Activated naive CD8-positive, alpha-beta T cell treated with anti-CD3 and anti-CD28 coated beads, Interleukin-2, amount 10 ng/mL, durations not matched to agents 7 days and 5 days (primary cell): ENCODE measurements around the gene BCL11B. TPM values are rescaled to one million over a fixed set of nuclear protein-coding genes. Genes with fewer than 3 reads are reported as not detected.

Experiments
- ATAC-seq: fragments of 150-1000 bp; cut with Tn5 transposase; one replicate; pipeline ENCODE4 v1.10.0; 2021; ENCODE audit warnings: low read depth, moderate library complexity
- POLR2A ChIA-PET: fragments of 350-600 bp; sonication (Branson Sonifier 250); formaldehyde crosslinking; loops from one replicate; lab custom pipeline; 2021; ENCODE audit warnings: antibody characterized with exemption; lab: Charles Lee
- DNase-seq: peaks from one replicate; pipeline ENCODE4 v3.0.0; 2021
- H3K27ac Mint-ChIP-seq: one replicate; pipeline ENCODE4 v1.8.0; 2022; ENCODE audit warnings: mild to moderate bottlenecking, mixed read lengths
- H3K27me3 Mint-ChIP-seq: one replicate; pipeline ENCODE4 v1.8.0; 2022; ENCODE audit warnings: mild to moderate bottlenecking, moderate library complexity, mixed read lengths
- H3K36me3 Mint-ChIP-seq: one replicate; pipeline ENCODE4 v1.8.0; 2021; ENCODE audit warnings: mild to moderate bottlenecking, mixed read lengths
- H3K4me1 Mint-ChIP-seq: one replicate; pipeline ENCODE4 v1.8.0; 2021; ENCODE audit warnings: mixed read lengths
- H3K4me3 Mint-ChIP-seq: one replicate; pipeline ENCODE4 v1.8.0; 2022; ENCODE audit warnings: mild to moderate bottlenecking, moderate library complexity, mixed read lengths
- H3K9me3 Mint-ChIP-seq: one replicate; pipeline ENCODE4 v1.8.0; 2021; ENCODE audit warnings: mixed read lengths
- total RNA-seq, 2 experiments: library from RNA; stranded (reverse); gene quantifications; one replicate each; pipeline ENCODE4 v1.2.3, GENCODE V29; 2021

The BCL11B gene
- total RNA-seq, 2 experiments from 2014 or later, result 99.5 to 104 TPM

DNA sequence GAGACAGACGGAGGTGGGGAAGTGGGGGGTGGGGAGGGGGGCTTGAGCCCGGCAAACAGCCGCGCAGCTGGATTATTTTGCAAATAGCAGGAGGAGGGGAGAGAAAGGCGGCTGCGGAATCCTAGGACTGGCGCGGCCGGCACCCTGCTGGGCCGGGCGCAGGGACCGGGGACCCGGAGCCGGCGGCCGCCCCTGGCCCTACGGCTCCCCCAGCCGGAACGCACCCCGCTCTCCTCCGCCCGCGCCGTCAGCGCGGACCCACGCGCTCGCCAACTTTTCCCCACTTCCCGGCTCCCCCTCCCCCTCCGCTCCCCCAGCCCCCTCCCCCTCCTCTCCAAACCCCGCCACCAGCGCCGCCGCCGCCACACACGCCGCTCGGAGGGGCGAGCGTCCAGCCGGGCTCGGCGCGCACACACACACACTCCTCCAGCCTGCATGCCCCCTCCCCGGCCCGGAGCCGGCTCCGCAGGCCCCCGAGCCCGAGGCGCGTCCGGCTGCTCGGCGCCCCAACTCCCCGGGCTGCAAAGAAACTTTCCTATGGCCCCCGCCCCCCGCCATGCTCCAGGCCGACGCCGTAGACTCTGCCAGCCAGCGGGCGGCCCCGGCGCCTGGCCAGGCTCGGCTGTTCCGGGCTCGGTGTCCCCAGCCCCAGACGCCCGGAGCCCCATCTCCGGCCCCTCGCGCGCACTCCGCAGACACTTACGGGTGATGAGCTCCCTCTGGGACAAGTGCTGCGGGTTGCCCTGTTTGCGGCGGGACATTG is 1.4 kb downstream of the BCL11B start:
- peaks cover 9% of the 10 kb centered on the region for H3K27me3 Mint-ChIP-seq

DNA sequence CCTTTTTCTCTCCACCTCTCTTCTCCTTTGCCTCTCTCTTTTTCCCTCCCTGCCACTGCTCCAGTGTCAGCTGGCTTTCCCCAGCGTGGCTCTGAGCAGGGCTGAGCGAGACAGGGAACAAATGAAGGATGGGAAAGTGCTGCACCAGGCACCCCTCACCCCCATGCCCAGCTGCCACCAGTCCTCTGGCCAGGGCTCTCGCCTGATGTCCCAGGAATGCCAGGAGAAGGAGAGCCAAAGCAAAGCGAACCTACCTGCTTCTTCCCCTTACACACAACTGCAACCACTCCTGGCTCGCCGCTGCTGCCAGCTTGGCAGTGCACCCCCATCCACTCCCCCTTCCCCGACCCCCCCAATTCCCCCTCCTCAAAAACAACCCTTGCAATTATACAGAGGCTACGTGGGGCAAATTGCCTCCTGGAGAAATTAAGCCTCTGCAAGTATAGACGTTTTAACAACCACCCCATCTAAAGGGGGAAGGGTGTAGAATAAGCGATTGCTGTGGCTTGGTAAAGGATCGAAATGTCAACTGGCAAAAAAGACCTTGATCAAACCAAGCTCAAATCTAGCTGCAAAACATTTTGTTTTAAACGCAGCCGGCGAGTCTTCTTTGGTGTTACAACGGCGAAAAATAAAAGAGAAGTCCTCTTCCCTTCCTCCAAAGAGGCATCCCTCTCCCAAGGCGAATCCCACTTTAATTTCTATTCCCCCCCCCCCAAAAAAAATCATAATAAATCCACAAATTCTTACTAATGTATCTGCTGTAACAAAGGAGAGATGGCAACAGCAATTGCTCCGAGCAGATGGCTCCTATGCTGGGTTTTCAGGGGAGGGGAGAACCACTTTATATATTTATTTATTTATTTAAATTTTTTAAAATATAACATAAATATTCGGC is 2.9 kb downstream of the BCL11B start:
- Mint-ChIP-seq H3K36me3 (peaks cover 36% of the 10 kb centered on the region), H3K4me3 (peak overlapping the region; percentile 98), H3K27ac (peak overlapping the region; percentile 99), H3K27me3 (no peaks in the 10 kb centered on the region), H3K9me3 (no peaks in the 10 kb centered on the region), H3K4me1 (peaks cover 38% of the 10 kb centered on the region)
- POLR2A ChIA-PET, result interaction anchor here (0.6 to 16.1 kb wide), 23 partner anchors 8 to 1813 kb away, joined by 3 to 796 read pairs (median 7); partner anchors contain the start of gene CCDC85C
- ATAC-seq, result no peak
- peak; percentile 55 for DNase-seq

More for the DNA sequence above, 1.4 kb downstream of the BCL11B start:
- H3K4me1 Mint-ChIP-seq, result peaks cover 31% of the 10 kb centered on the region
- POLR2A ChIA-PET, result interaction anchor here (0.6 to 16.1 kb wide), 15 partner anchors 9 to 1293 kb away, joined by 3 to 796 read pairs (median 9); no protein-coding TSS in a partner anchor
- peak overlapping the region; percentile 99 for H3K27ac Mint-ChIP-seq
- H3K36me3 Mint-ChIP-seq, result peaks cover 29% of the 10 kb centered on the region
- peak; percentile 75 for DNase-seq
- peak overlapping the region; percentile 98 for H3K4me3 Mint-ChIP-seq
- ATAC-seq, result no peak
- H3K9me3 Mint-ChIP-seq, result no peaks in the 10 kb centered on the region

DNA sequence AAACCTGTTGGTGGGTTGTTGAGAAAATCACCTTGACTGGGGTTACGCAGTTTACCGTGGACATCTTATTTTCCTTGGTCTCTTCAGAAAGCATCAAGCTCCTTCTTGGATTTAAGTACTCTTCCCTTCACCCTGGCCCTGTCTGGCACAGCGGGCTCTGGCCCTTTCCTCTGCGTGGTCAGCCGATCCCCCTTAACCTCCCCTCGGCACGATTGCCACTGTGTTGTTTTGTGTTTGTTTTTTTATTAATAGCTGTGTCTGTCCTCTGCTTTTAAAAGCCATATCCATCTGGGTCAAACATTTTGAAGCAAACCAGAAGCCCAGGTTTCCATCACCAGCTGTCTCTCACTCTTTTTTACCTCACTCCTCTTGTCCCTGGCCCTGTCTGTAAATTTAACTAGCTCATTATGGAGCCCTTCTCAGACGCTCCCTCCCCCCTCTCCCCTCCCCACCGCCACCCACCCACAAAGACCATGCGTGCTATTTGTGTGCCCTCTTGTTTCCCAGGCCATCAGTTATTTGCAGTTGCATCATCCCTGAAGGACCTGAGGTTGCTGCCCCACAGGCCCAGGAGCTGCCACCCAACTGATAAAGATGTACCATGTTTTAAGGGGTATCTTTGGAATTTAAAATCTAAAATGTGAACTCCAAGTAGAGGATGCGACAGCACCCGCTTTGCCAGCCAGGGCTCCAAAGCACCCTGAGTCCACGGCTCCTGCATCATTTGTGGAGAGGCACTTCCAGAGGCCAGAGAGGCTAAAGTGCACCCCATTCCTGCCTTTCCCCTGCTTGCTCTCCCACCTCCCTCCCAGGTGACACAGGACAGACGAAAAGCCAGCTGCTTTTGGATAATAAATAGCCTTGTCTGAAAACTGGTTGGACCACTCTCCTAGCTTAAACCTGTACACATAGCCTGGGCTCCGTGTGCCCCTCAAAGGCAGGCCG is 3.9 kb downstream of the BCL11B start:
- no peaks in the 10 kb centered on the region for H3K27me3 Mint-ChIP-seq
- no peaks in the 10 kb centered on the region for H3K9me3 Mint-ChIP-seq
- peak; percentile 50 for DNase-seq
- peak overlapping the region; percentile 98 for H3K4me3 Mint-ChIP-seq
- H3K36me3 Mint-ChIP-seq, result peaks cover 40% of the 10 kb centered on the region
- H3K27ac Mint-ChIP-seq, result peak overlapping the region; percentile 99
- POLR2A ChIA-PET, result interaction anchor here (0.6 to 16.1 kb wide), 21 partner anchors 10 to 1541 kb away, joined by 3 to 796 read pairs (median 7); no protein-coding TSS in a partner anchor
- peaks cover 46% of the 10 kb centered on the region for H3K4me1 Mint-ChIP-seq
- no peak for ATAC-seq

DNA sequence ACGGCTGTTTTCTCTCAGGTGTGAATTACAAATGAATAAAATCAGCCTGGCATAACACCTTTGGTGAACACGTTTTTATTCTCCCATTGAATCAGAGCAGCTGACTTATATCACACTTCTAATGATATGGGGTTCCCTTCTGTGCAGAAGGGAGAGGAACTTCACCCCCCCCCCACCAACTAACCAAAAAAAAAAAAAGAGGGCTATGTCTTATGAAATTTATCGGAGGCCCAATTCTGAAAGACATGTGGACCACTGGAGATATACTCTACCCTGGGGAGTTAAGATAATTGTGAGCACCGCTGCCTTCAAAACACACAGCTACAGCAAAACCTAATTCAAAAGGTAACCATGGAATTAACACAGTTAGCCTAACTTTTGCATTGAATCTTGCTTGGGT is 4.6 kb downstream of the BCL11B start:
- DNase-seq (no peak), ATAC-seq (no peak)
- H3K27ac Mint-ChIP-seq, result peak overlapping the region; percentile 99
- peaks cover 48% of the 10 kb centered on the region for H3K4me1 Mint-ChIP-seq
- peaks cover 45% of the 10 kb centered on the region for H3K36me3 Mint-ChIP-seq
- POLR2A ChIA-PET, result interaction anchor here (0.6 to 16.1 kb wide), 19 partner anchors 10 to 1804 kb away, joined by 3 to 796 read pairs (median 7); no protein-coding TSS in a partner anchor
- no peaks in the 10 kb centered on the region for H3K27me3 Mint-ChIP-seq
- H3K4me3 Mint-ChIP-seq, result peak overlapping the region; percentile 98
- no peaks in the 10 kb centered on the region for H3K9me3 Mint-ChIP-seq

DNA sequence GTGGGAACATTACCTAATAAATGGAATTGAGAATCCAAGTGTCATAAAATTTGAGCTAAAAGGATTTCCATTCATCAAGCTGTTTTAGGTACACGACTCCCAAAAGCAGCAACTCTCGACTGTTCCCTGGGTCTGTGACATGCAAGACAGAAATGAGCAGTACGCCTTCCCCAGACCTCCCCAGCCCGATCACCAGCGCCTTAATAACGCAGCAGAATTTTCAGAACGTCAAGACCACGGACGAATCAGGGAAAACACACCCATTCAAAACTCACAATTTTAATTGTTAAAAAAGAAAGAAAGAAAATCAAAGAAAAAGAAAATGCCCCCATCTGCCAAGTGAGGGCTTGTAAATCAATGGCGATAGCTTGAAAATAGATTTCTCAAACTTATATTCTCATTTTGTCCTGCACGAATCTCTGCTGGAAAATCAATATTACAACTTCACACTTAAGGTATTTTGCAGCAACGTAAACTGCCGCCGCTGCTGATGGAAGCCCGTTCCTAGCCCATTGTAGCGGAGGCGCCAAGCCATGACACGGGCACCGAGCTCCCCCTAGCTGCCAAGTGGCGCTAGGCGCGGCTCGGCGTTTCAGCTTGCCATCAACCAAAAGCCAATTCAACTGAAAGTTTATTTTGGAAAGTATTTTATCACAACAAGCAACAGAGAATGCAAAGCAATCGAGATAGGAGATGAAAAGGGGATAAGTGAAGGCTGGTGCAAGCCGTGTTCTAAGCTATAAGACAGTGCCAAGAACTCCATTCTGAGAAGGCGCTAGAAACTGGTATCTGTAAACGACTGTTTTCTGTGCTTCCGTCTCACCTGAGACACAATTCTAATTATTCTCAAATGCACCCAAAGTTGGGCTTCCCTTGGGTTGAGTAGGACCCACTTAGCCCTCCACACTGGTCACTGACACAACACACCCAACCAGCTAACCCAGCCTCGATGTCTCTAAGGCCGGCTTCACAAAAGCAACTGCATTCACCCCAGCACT is 5.5 kb downstream of the BCL11B start:
- peaks cover 56% of the 10 kb centered on the region for H3K4me1 Mint-ChIP-seq
- no peaks in the 10 kb centered on the region for H3K27me3 Mint-ChIP-seq
- peak overlapping the region; percentile 98 for H3K4me3 Mint-ChIP-seq
- peak overlapping the region; percentile 99 for H3K27ac Mint-ChIP-seq
- POLR2A ChIA-PET, result interaction anchor here (0.6 to 16.1 kb wide), 16 partner anchors 9 to 1803 kb away, joined by 3 to 796 read pairs (median 8); no protein-coding TSS in a partner anchor
- H3K36me3 Mint-ChIP-seq, result peaks cover 48% of the 10 kb centered on the region
- ATAC-seq, result peak; percentile 20
- no peaks in the 10 kb centered on the region for H3K9me3 Mint-ChIP-seq
- peak; percentile 90 for DNase-seq

DNA sequence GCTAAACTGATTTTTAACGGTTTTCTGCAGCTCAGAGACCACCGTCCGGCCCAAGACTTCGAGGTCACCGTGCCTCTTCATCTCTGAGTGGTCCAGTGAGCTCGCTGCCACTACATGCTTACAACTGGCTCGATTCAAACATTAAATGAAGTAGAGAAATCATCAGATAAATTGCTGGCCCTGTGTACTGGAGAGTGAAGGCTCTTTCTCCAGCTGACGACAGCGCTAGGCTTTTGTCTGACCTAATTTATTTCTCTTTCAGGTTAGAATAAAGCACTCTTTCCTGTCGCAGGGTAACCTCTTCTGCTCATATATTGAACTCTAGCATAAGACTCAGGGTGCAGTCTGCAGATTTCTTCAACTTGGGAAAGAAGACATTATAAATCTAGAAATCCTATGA is 6.4 kb downstream of the BCL11B start:
- H3K27ac Mint-ChIP-seq, result peak overlapping the region; percentile 99
- H3K4me1 Mint-ChIP-seq, result peaks cover 63% of the 10 kb centered on the region
- POLR2A ChIA-PET, result interaction anchor here (1.0 to 16.1 kb wide), 16 partner anchors 8 to 1557 kb away, joined by 3 to 796 read pairs (median 8); no protein-coding TSS in a partner anchor
- H3K9me3 Mint-ChIP-seq, result no peaks in the 10 kb centered on the region
- DNase-seq, result peak; percentile 32
- peaks cover 52% of the 10 kb centered on the region for H3K36me3 Mint-ChIP-seq
- no peak for ATAC-seq
- no peaks in the 10 kb centered on the region for H3K27me3 Mint-ChIP-seq
- peak overlapping the region; percentile 98 for H3K4me3 Mint-ChIP-seq

DNA sequence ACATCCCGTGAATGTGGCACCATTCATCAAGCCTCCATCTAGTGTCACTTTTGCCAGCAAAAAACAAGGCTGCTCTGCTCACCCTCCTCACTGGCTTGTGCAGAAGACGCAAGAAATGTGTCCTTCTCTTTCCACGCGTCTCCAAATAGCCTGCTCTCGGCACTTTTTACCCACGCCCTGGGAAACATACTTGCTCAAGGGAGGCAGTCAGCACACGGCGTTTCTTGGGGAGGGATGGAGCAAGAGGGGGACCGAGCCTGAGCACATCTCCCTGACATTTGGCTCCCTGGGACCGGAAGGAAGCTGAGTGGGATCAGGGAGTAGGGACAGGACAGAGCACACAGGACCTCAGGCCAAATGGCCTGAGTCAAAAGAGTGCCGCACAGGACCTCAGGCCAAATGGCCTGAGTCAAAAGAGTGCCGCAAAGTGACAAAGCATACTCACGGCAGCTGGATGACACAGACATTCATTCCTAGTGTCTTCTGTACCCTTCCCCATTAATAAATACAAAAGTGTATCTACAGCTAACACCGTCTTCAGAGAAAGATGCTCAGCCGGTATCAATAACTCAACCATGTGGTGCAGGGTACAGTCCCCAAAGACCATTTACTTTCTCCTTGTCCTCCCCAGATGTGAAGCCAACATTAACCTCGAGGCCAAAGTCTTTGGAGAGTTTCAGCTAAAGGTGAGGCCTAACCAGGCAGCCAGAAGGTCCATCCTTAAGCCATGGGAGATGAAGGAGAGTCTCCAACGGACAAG is 7.1 kb downstream of the BCL11B start:
- H3K4me3 Mint-ChIP-seq, result peak overlapping the region; percentile 98
- H3K36me3 Mint-ChIP-seq, result peaks cover 48% of the 10 kb centered on the region
- POLR2A ChIA-PET, result interaction anchor here (1.0 to 16.1 kb wide), 16 partner anchors 8 to 1557 kb away, joined by 3 to 796 read pairs (median 6); no protein-coding TSS in a partner anchor
- no peaks in the 10 kb centered on the region for H3K27me3 Mint-ChIP-seq
- peaks cover 68% of the 10 kb centered on the region for H3K4me1 Mint-ChIP-seq
- peak overlapping the region; percentile 99 for H3K27ac Mint-ChIP-seq
- ATAC-seq, result no peak
- DNase-seq, result peak; percentile 45
- H3K9me3 Mint-ChIP-seq, result no peaks in the 10 kb centered on the region

DNA sequence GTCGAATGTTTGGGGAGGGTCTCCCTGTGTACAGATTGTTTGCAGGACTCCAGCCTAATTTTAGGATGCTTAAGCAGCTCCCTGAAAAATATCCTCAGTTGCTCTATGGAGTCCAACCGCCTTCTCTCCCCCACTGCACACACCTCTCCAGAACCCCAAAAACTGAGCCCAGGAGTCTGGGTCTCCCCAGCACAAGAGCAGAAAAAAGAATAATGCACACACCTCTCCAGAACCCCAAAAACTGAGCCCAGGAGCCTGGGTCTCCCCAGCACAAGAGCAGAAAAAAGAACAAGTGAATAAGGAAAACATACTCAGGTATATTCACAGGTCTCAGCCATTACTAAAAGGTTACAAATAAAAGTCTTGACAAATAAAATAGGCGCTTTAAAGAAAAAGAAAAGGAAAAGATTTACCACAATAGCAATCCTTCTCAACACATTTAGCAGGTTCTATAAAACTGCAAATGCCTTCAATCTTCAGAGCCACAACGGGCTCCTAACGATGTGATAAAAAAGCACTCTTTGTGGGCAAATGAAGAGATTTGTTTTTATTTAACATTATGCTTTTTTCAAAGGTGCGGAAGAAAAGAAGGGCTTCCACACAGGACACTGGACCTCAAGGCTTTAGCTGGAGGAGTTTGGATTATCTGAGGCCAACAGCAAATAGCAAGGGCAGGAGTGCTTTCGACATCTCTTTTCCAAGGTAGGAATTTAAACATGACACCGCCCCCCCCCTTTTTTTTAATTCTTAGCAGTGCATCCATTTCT is 8.2 kb downstream of the BCL11B start:
- Mint-ChIP-seq H3K27ac (peak overlapping the region; percentile 99), H3K36me3 (peaks cover 46% of the 10 kb centered on the region), H3K27me3 (no peaks in the 10 kb centered on the region), H3K4me3 (peak overlapping the region; percentile 98), H3K9me3 (no peaks in the 10 kb centered on the region), H3K4me1 (peaks cover 75% of the 10 kb centered on the region)
- DNase-seq (no peak), ATAC-seq (no peak)
- POLR2A ChIA-PET, result interaction anchor here (1.0 to 16.1 kb wide), 5 partner anchors 9 to 1075 kb away, joined by 4 to 796 read pairs (median 13); partner anchors contain the start of gene BCL11B

DNA sequence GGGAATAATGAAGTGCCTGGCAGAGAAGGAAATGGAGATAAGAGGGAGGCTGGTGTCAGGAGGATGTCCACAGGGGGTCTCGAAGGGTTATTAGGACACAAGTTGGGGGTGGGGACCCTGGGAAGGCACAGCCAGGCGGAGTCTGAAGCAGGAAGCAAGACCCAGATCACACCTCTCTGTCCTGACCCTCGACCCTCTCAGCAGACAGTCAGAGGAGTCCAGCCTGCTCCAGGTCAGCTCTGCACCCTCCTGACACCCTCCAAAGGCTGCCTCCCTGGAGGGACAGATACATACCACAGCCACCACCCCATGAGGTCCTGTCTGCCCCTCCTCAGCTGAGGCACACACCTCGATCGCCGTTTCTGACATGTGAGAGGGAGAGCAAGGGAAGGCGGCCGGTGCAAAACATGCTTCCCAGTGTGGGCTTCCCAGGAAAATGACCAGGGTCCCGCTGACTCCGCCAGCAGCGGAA is 9.0 kb downstream of the BCL11B start:
- DNase-seq (peak; percentile 53), ATAC-seq (no peak)
- Mint-ChIP-seq H3K4me1 (peaks cover 80% of the 10 kb centered on the region), H3K9me3 (no peaks in the 10 kb centered on the region), H3K4me3 (peak overlapping the region; percentile 98), H3K27ac (peak overlapping the region; percentile 99), H3K27me3 (no peaks in the 10 kb centered on the region), H3K36me3 (peaks cover 44% of the 10 kb centered on the region)
- POLR2A ChIA-PET, result interaction anchor here (0.9 to 16.1 kb wide), 14 partner anchors 9 to 1660 kb away, joined by 3 to 796 read pairs (median 5); partner anchors contain the start of gene BCL11B
